ENCODE measurements around the gene FAHD1. TPM values are rescaled to one million over a fixed set of nuclear protein-coding genes. Genes with fewer than 3 reads are reported as not detected.

Gene FAHD1
- total and polyA plus RNA-seq, 9 of the 15 experiments (the other 6 are each of a cell fraction or from before 2014, with no cell fraction given), result 2.2 to 20.9 (median 10.7) TPM

DNA sequence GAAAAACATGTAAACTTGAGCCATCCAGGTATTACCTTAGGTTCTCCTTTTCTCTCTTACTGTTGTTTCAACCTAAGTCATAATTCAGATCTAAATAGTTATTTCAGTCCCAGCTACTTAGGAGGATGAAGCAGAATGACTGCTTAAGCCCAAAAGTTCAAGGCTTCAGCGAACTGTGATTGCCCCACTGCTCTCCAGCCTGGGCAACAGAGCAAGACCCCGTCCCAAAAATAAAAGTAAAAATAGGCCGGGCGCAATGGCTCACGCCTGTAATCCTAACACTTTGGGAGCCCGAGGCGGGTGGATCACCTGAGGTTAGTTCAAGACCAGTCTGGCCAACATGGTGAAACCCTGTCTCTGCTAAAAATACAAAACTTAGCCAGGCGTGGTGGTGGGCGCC, 35.4 kb downstream of the FAHD1 start:
- H3K9ac ChIP-seq (ENCODE audit: insufficient read depth in 1 of 2, low read depth in 2 of 2, low read length in 2 of 2), result no peak overlapping the region
- intact Hi-C loops (cut with micrococcal nuclease) (no loop called here), in situ Hi-C loops (cut with MboI) (no loop called here)
- no peaks in the 10 kb centered on the region for H4K20me1 ChIP-seq (replicated peaks; ENCODE audit: control insufficient read depth, insufficient read depth, low read length)
- no peak overlapping the region for H3K4me2 ChIP-seq (ENCODE audit: insufficient read depth, low read length)
- H3K27ac ChIP-seq (ENCODE audit: extremely low read depth, low read depth, low read length), result no peak overlapping the region
- 91% methylated on average over 5 of the region's 9 CpGs for WGBS (ENCODE audit: insufficient coverage, low coverage, missing lambda C conversion rate)
- DNase-seq (ENCODE audit: extremely low read depth in 1 of 4, low spot score in 3 of 4) (no peak), ATAC-seq (no peak), FAIRE-seq (no peak)
- H2AFZ ChIP-seq (ENCODE audit: low read depth, low read length), result no peak overlapping the region
- ChIA-PET CTCF (ENCODE audit: low intra/inter-chr PET ratio) (interaction anchor here (3.1 kb wide), 1 partner anchor 67 kb away, joined by 51 read pairs; no protein-coding TSS in a partner anchor), POLR2A (interaction anchor here (1.0 kb wide), 1 partner anchor 102 kb away, joined by 3 read pairs; the partner anchor contains the start of gene RPS2)
- peaks cover 43% of the 10 kb centered on the region for H3K79me2 ChIP-seq (ENCODE audit: control insufficient read depth, insufficient read depth, low read length)
- H3K27me3 ChIP-seq (ENCODE audit: control insufficient read depth in 2 of 2, insufficient read depth in 2 of 2, low read length in 2 of 2), result no peaks in the 10 kb centered on the region
- no peaks in the 10 kb centered on the region for H3K4me1 ChIP-seq (replicated peaks in 1 of 2; ENCODE audit: control insufficient read depth in 2 of 2, insufficient read depth in 2 of 2, low read length in 2 of 2)
- H3K9me3 ChIP-seq (replicated peaks; ENCODE audit: control insufficient read depth, insufficient read depth, low read depth, low read length), result no peaks in the 10 kb centered on the region
- no peaks in the 10 kb centered on the region for H3K9me1 ChIP-seq (ENCODE audit: control insufficient read depth, insufficient read depth, low read length)
- TF ChIP-seq SMARCE1 (IDR thresholded peaks at IDR 0.05) (no peak), ZNF121 (CRISPR knock-in tag; conservative IDR thresholded peaks at IDR 0.05) (peak; percentile 63)
- BruUV-seq (replicated peaks), result no TSS peak
- peaks cover 65% of the 10 kb centered on the region for H3K36me3 ChIP-seq (ENCODE audit: control insufficient read depth, insufficient read depth, low read length)
- no peak overlapping the region for H3K4me3 ChIP-seq

DNA sequence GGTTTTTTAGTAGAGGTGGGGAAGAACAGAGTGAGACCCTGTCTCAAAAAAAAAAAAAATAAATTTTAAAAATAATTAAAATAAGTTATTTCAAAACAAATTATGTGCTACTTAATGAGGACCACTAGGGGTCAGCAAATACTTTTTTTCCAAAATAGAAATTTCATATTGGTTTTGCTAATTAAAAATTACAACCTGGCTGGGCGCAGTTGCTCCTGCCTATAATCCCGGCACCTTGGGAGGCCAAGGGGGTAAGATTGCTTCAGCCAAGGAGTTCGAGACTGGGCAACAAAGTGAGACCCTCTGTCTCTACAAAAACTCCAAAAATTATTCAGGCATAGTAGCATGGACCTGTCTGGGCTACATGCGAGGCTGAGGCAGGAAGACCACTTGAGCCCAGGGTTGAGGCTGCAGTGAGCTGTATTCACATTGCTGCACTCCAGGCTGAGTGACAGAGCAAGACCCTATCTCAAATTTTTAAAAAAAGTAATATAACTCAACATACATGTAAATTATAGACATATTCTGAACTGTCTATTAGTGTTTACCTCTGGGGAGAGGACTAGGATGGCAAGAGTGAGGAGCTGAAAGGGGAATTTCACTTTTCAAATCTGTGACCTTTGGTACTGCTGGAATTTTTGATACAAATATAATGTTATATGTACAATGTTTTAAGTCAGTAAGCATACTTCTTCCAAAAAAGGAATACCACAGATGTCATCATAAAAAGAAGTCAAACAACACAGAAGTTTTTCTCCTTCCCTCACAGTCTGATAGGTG, 36.9 kb downstream of the FAHD1 start:
- WGBS (ENCODE audit: insufficient coverage, low coverage, missing lambda C conversion rate), result 78% methylated on average over 4 of the region's 4 CpGs
- ATAC-seq (peak; percentile 66), DNase-seq (ENCODE audit: extremely low read depth in 1 of 4, low spot score in 3 of 4) (peak in 1 of 4 experiments; percentile 29), FAIRE-seq (no peak)
- Histone ChIP-seq H3K9ac (ENCODE audit: insufficient read depth in 1 of 2, low read depth in 2 of 2, low read length in 2 of 2) (no peak overlapping the region; a peak in 1 of 4 replicates), H3K9me1 (ENCODE audit: control insufficient read depth, insufficient read depth, low read length) (no peaks in the 10 kb centered on the region), H3K79me2 (ENCODE audit: control insufficient read depth, insufficient read depth, low read length) (peaks cover 56% of the 10 kb centered on the region), H4K20me1 (replicated peaks; ENCODE audit: control insufficient read depth, insufficient read depth, low read length) (no peaks in the 10 kb centered on the region), H3K36me3 (ENCODE audit: control insufficient read depth, insufficient read depth, low read length) (peaks cover 50% of the 10 kb centered on the region), H3K9me3 (replicated peaks; ENCODE audit: control insufficient read depth, insufficient read depth, low read depth, low read length) (no peaks in the 10 kb centered on the region), H3K27me3 (ENCODE audit: control insufficient read depth in 2 of 2, insufficient read depth in 2 of 2, low read length in 2 of 2) (no peaks in the 10 kb centered on the region), H2AFZ (ENCODE audit: low read depth, low read length) (no peak overlapping the region), H3K4me2 (ENCODE audit: insufficient read depth, low read length) (no peak overlapping the region), H3K4me3 (no peak overlapping the region), H3K4me1 (replicated peaks in 1 of 2; ENCODE audit: control insufficient read depth in 2 of 2, insufficient read depth in 2 of 2, low read length in 2 of 2) (no peaks in the 10 kb centered on the region), H3K27ac (ENCODE audit: extremely low read depth, low read depth, low read length) (no peak overlapping the region)
- in situ Hi-C loops (cut with MboI), result no loop called here
- intact Hi-C loops (cut with micrococcal nuclease), result loop anchor here (2.0 kb wide), 1 partner anchor 65 kb away; no protein-coding TSS in a partner anchor
- BruUV-seq (replicated peaks), result no TSS peak
- CTCF ChIA-PET (ENCODE audit: low intra/inter-chr PET ratio), result interaction anchor here (0.6 to 3.1 kb wide), 3 partner anchors 66 to 290 kb away, joined by 3 to 51 read pairs (median 9); no protein-coding TSS in a partner anchor
- POLR2A ChIA-PET, result no interaction called here
- TF ChIP-seq, protein P1, sequence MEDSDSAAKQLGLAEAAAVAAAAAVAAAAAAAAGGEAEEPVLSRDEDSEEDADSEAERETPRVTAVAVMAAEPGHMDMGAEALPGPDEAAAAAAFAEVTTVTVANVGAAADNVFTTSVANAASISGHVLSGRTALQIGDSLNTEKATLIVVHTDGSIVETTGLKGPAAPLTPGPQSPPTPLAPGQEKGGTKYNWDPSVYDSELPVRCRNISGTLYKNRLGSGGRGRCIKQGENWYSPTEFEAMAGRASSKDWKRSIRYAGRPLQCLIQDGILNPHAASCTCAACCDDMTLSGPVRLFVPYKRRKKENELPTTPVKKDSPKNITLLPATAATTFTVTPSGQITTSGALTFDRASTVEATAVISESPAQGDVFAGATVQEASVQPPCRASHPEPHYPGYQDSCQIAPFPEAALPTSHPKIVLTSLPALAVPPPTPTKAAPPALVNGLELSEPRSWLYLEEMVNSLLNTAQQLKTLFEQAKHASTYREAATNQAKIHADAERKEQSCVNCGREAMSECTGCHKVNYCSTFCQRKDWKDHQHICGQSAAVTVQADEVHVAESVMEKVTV (CRISPR knock-in tag; IDR thresholded peaks at IDR 0.05), result peak; percentile 30; the same call in 1 of the 2 replicates
- TF ChIP-seq ZNF165 (CRISPR knock-in tag; IDR thresholded peaks at IDR 0.05; ENCODE audit: borderline replicate concordance), result no peak
- TF ChIP-seq, protein P2, sequence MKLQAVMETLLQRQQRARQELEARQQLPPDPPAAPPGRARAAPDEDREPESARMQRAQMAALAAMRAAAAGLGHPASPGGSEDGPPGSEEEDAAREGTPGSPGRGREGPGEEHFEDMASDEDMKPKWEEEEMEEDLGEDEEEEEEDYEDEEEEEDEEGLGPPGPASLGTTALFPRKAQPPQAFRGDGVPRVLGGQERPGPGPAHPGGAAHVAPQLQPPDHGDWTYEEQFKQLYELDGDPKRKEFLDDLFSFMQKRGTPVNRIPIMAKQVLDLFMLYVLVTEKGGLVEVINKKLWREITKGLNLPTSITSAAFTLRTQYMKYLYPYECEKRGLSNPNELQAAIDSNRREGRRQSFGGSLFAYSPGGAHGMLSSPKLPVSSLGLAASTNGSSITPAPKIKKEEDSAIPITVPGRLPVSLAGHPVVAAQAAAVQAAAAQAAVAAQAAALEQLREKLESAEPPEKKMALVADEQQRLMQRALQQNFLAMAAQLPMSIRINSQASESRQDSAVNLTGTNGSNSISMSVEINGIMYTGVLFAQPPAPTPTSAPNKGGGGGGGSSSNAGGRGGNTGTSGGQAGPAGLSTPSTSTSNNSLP (IDR thresholded peaks at IDR 0.05; ENCODE audit: borderline replicate concordance, low read depth, low read length), result peak; percentile 18; the same call in 1 of the 2 replicates
- no peak for TF ChIP-seq NCOR1 (IDR thresholded peaks at IDR 0.05)
- TF ChIP-seq, protein P3, sequence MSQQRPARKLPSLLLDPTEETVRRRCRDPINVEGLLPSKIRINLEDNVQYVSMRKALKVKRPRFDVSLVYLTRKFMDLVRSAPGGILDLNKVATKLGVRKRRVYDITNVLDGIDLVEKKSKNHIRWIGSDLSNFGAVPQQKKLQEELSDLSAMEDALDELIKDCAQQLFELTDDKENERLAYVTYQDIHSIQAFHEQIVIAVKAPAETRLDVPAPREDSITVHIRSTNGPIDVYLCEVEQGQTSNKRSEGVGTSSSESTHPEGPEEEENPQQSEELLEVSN (IDR thresholded peaks at IDR 0.05; ENCODE audit: borderline replicate concordance in 1 of 2, extremely low read depth in 1 of 2, insufficient read depth in 1 of 2, insufficient read length in 1 of 2, low read depth in 1 of 2, low read length in 1 of 2, poor library complexity in 1 of 2, severe bottlenecking in 1 of 2), result no peak
- TF ChIP-seq ESRRA (IDR thresholded peaks at IDR 0.05; ENCODE audit: borderline replicate concordance, low read depth), result no peak
- TF ChIP-seq FOS (IDR thresholded peaks at IDR 0.05; ENCODE audit: extremely low read depth, insufficient read length), result no peak

Measured in K562 (cell line).